Progenitor cell of endocrine pancreas (in vitro differentiated cells): ENCODE measurements around the gene FSCN2. TPM values are rescaled to one million over a fixed set of nuclear protein-coding genes. Genes with fewer than 3 reads are reported as not detected.

Source experiments
- DNase-seq: peaks from one replicate; pipeline ENCODE4 v3.0.0; 2021; ENCODE audit warnings: low spot score; ENCODE audit not compliant: unreplicated experiment
- H3K27ac Mint-ChIP-seq: 2 replicates; pipeline ENCODE4 v1.8.0; 2021; ENCODE audit warnings: mild to moderate bottlenecking, moderate library complexity, mixed read lengths
- H3K27me3 Mint-ChIP-seq: 2 replicates; pipeline ENCODE4 v1.8.0; 2021; ENCODE audit warnings: mixed read lengths
- H3K36me3 Mint-ChIP-seq: 2 replicates; pipeline ENCODE4 v1.8.0; 2022; ENCODE audit warnings: mixed read lengths; ENCODE audit not compliant: insufficient read depth
- H3K4me1 Mint-ChIP-seq: 2 replicates; pipeline ENCODE4 v1.8.0; 2021; ENCODE audit warnings: low read depth, mixed read lengths
- H3K4me3 Mint-ChIP-seq: 2 replicates; pipeline ENCODE4 v1.8.0; 2021; ENCODE audit warnings: low read depth, mild to moderate bottlenecking, moderate library complexity, mixed read lengths
- H3K9me3 Mint-ChIP-seq: 2 replicates; pipeline ENCODE4 v1.8.0; 2021; ENCODE audit warnings: low read depth, mixed read lengths
- total RNA-seq: library from RNA; stranded (reverse); gene quantifications from 2 replicates; pipeline ENCODE4 v1.2.1, GENCODE V29; 2021
- TF ChIP-seq, protein P1 (sequence below): fragments of 200-600 bp; sonication (generic); IDR thresholded peaks from one replicate; pipeline ENCODE4 v1.5.0; 2021; ENCODE audit warnings: antibody characterized with exemption, mild to moderate bottlenecking; ENCODE audit not compliant: unreplicated experiment

FSCN2 gene
- total RNA-seq, 1 donor from 2014 or later, result 5.3 TPM

DNA sequence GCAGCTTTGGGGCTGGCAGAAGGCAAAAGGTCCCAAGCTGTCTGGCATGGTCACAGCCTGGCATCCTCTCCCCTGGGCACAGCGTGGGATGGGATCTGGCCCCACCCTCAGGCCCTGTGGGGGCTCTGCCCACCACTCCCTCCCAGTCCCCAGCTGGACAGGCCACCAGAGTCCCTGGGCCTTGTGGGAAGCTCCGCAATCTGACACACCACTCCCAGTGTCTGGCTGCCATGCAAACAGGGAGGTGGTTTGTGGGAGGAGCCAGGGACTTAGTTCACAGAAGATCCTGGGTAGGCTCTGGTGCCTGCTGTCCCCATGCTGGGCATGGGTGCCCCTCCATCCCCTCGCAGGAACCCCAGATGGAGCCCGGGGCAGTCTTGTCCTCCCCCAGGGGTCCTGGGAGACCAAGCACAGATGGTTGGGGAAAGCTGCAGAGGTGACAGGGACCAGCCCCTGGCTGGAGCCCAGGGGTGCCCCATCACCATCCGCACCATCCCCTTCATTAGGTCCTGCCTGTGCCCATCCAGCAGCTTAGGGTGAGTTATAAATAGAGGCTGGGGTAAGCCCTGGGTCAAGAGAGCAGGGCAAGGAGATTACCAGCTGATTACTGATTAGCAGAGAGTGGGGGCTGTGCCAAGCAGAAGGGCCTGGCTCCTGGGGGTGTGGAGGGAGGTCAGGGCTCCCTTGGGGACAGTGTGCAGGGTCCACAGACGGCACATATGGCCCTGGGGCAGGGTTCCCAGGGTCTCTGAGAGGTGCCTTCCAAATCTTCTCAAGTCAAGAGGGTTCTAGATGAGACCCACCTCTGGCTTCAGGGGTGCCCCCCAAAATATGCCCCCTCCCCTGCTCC is 6.2 kb downstream of the FSCN2 start:
- TF ChIP-seq, protein P1, sequence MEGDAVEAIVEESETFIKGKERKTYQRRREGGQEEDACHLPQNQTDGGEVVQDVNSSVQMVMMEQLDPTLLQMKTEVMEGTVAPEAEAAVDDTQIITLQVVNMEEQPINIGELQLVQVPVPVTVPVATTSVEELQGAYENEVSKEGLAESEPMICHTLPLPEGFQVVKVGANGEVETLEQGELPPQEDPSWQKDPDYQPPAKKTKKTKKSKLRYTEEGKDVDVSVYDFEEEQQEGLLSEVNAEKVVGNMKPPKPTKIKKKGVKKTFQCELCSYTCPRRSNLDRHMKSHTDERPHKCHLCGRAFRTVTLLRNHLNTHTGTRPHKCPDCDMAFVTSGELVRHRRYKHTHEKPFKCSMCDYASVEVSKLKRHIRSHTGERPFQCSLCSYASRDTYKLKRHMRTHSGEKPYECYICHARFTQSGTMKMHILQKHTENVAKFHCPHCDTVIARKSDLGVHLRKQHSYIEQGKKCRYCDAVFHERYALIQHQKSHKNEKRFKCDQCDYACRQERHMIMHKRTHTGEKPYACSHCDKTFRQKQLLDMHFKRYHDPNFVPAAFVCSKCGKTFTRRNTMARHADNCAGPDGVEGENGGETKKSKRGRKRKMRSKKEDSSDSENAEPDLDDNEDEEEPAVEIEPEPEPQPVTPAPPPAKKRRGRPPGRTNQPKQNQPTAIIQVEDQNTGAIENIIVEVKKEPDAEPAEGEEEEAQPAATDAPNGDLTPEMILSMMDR, result no peak
- H3K27ac Mint-ChIP-seq, result no peak overlapping the region

DNA sequence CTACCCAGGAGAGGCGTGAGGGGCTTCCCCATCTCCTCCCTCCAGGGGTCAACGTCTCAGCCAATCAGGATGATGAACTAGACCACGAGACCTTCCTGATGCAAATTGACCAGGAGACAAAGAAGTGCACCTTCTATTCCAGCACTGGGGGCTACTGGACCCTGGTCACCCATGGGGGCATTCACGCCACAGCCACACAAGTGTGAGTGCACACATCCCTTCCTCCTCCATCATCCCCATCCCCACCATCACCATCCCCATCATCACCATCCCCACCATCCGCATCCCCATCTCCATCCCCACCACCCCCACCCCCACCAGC is 6.8 kb downstream of the FSCN2 start:
- TF ChIP-seq, protein P1, result no peak
- no peak for DNase-seq
- Mint-ChIP-seq H3K4me3 (no peak overlapping the region), H3K27me3 (peaks cover 9% of the 10 kb centered on the region), H3K9me3 (no peaks in the 10 kb centered on the region), H3K4me1 (no peaks in the 10 kb centered on the region), H3K36me3 (no peaks in the 10 kb centered on the region), H3K27ac (no peak overlapping the region)

More for the DNA sequence above, 6.2 kb downstream of the FSCN2 start:
- Mint-ChIP-seq H3K4me1 (no peaks in the 10 kb centered on the region), H3K36me3 (no peaks in the 10 kb centered on the region), H3K27me3 (peaks cover 10% of the 10 kb centered on the region), H3K4me3 (no peak overlapping the region), H3K9me3 (no peaks in the 10 kb centered on the region)
- no peak for DNase-seq

DNA sequence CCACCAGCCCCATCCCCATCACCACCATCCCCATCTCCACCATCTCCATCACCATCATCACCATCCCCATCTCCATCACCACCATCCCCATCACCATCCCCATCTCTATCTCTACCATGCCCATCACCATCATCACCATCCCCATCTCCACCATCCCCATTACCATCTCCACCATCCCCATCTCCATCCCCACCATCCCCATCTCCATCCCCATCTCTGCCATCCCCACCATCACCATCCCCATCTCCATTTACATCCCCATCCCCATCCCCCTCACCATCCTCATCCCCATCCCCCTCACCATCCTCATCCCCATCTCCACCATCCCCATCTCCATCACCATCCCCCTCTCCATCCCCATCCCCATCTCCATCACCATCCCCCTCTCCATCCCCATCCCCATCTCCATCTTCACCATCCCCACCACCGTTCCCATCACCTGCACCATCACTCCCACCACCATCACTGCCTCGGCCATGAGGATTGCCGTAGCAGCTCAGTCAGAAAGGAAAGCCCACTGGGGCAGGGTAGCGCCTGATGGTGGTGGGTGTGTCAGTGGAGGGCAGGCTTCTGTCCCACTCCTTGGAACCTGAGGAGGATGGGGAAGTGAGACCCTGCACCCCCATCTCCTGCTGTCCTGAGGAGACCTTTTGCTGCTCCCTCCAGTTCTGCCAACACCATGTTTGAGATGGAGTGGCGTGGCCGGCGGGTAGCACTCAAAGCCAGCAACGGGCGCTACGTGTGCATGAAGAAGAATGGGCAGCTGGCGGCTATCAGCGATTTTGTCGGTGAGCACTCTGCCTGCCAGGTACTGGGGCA is 7.5 kb downstream of the FSCN2 start:
- no peak overlapping the region for H3K4me3 Mint-ChIP-seq
- no peaks in the 10 kb centered on the region for H3K36me3 Mint-ChIP-seq
- H3K4me1 Mint-ChIP-seq, result no peaks in the 10 kb centered on the region
- no peak for DNase-seq
- no peaks in the 10 kb centered on the region for H3K9me3 Mint-ChIP-seq
- H3K27me3 Mint-ChIP-seq, result peaks cover 9% of the 10 kb centered on the region
- H3K27ac Mint-ChIP-seq, result no peak overlapping the region
- TF ChIP-seq, protein P1, result no peak

DNA sequence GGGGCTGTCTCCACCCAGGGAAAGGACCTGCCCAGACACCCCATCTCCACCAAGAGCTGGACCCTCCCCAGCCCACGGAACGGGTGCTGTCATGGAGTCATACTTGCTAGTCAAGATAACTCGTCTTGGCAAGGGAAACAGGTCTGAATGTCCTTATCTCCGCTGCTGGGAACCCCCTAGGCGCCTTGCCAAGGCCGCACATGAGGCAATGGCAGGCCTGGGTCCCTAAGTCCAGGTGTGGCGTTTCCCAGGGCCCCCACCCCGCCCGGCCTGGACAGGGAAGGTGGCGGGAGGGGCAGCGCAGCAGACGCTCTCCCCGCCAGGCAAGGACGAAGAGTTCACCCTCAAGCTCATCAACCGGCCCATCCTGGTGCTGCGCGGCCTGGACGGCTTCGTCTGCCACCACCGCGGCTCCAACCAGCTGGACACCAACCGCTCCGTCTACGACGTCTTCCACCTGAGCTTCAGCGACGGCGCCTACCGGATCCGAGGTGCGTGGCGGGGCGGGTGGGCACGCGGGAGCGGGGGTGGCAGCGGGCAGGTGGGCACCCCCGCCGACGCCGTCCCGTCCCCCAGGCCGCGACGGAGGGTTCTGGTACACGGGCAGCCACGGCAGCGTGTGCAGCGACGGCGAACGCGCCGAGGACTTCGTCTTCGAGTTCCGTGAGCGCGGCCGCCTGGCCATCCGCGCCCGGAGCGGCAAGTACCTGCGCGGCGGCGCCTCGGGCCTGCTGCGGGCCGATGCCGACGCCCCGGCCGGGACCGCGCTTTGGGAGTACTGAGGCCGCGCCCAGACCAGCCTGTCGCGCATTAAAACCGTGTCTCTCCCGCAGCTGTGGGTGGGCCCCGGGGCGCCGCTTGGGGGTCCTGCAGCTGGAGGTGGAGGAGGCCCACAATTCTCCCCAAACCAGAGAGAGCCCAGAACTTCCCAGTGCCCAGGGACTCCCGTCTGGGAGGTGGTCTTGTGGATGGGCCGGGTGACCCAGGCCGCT is 8.4 kb downstream of the FSCN2 start:
- Mint-ChIP-seq H3K9me3 (no peaks in the 10 kb centered on the region), H3K4me3 (no peak overlapping the region), H3K27me3 (peaks cover 9% of the 10 kb centered on the region), H3K36me3 (no peaks in the 10 kb centered on the region), H3K27ac (no peak overlapping the region), H3K4me1 (no peaks in the 10 kb centered on the region)
- TF ChIP-seq, protein P1, result no peak
- DNase-seq, result no peak
